Urinary bladder (tissue), 4 donors: ENCODE data around the gene FMNL3. TPM values are rescaled to one million over a fixed set of nuclear protein-coding genes. Genes with fewer than 3 reads are reported as not detected.

Source experiments
- DNase-seq: peaks from one replicate; pipeline ENCODE4 v3.0.0-alpha.2; 2015; ENCODE audit errors: extremely low spot score
- H3K27ac ChIP-seq: one replicate; pipeline ENCODE4 v1.5.1; 2013; ENCODE audit warnings: low read depth, mild to moderate bottlenecking, moderate library complexity
- H3K36me3 ChIP-seq: one replicate; pipeline ENCODE4 v1.6.1; 2013; ENCODE audit warnings: mild to moderate bottlenecking, moderate library complexity; ENCODE audit not compliant: insufficient read depth
- H3K4me1 ChIP-seq: one replicate; pipeline ENCODE4 v1.6.1; 2013; ENCODE audit warnings: mild to moderate bottlenecking, moderate library complexity; ENCODE audit not compliant: insufficient read depth
- H3K4me3 ChIP-seq: one replicate; pipeline ENCODE4 v1.5.1; 2013; ENCODE audit warnings: low read depth, low read length
- WGBS: extraction: QIAGEN DNeasy Blood & Tissue Kit; methylation state at CpG from one replicate; pipeline ENCODE4 v1.1.7; 2013; 5-methylcytosine and 5-hydroxymethylcytosine counted together
- polyA plus RNA-seq: library from polyadenylated mRNA; stranded (reverse); fragments of 200-250 nt; gene quantifications from one replicate; pipeline ENCODE4 v1.2.3, GENCODE V29; 2013
- small RNA-seq: library from RNA; depleted of rRNA; stranded (forward); fragments of <200 nt; gene quantifications from one replicate; pipeline ENCODE3, GENCODE V24; 2014
- total RNA-seq: library from RNA; depleted of rRNA; stranded (reverse); fragments of >200 nt; gene quantifications from one replicate; pipeline ENCODE4 v1.2.3, GENCODE V29; 2014
- donor health status: healthy with polysubstance abuse.
- donor health status: healthy.

Gene FMNL3
- total and polyA plus RNA-seq, 2 donors, result 8.1 to 28.9 TPM

DNA sequence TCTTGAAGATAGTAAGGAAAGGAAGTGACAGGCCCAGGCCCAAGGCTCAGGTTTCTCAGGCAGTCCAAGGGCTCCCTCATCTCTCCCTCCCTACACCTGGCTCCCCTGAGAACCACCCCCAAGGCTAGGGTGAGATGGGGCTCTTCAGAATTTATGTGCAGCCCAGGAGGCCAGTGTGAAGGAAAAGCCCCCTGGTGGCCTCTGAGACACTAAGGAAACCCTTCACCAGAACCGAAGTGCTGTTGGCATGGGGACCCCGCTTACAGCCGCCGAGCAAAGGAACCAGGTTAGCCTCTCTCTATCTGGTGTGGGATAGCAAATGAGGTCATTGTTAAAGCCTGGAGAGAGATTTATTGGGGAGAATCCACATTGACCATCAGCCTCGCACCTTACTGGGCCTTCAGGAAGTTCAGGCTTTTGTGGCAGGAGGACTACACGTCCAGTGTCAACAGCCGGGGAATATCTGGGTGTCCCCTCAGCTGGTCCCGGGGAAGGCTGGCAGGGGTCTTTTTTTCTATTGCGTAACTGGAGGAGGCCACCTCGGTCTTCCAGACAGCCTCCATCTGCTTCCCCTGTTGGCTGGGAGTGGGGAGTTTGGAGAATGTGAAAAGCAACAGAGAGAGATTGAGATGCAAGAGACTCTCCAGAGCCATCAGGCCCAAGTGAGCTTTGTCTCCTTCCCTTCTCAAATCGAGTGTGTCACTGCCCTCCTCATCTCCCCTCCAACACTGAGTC, 119.9 kb downstream of the FMNL3 start:
- H3K4me1 ChIP-seq, result no peaks in the 10 kb centered on the region
- H3K36me3 ChIP-seq, result no peaks in the 10 kb centered on the region
- H3K27ac ChIP-seq, result no peak overlapping the region
- DNase-seq, result no peak
- WGBS, result 83% methylated on average over 11 of the region's 11 CpGs
- H3K4me3 ChIP-seq, result no peak overlapping the region

Small RNA genes within 50 kb of the gene (small RNA-seq; reads per million reads assigned to genes)
- gene AC020612.2, result not detected
- gene HIGD1AP9, result not detected
- not detected for gene POLR2KP1
- not detected for gene RNU6-834P

Other genes starting within 250 kb of the FMNL3 start
- gene KCNH3, start 168.4 kb downstream of the FMNL3 start, total RNA-seq, result 0.58 TPM
- 0.28 TPM for gene KCNH3, start 168.4 kb downstream of the FMNL3 start, polyA plus RNA-seq
- 23.0 TPM for gene MCRS1, start 139.3 kb downstream of the FMNL3 start, total RNA-seq
- 48.3 TPM for gene MCRS1, start 139.3 kb downstream of the FMNL3 start, polyA plus RNA-seq
- gene FAM186B, start 101.8 kb downstream of the FMNL3 start, total RNA-seq, result 0.16 TPM
- 0.25 TPM for gene FAM186B, start 101.8 kb downstream of the FMNL3 start, polyA plus RNA-seq
- 12.2 TPM for gene PRPF40B, start 83.8 kb downstream of the FMNL3 start, total RNA-seq
- gene PRPF40B, start 83.8 kb downstream of the FMNL3 start, polyA plus RNA-seq, result 24.8 TPM
- gene TMBIM6, start 34.2 kb upstream of the FMNL3 start, total RNA-seq, result 395 TPM
- gene TMBIM6, start 34.2 kb upstream of the FMNL3 start, polyA plus RNA-seq, result 305 TPM
- gene NCKAP5L, start 121.0 kb upstream of the FMNL3 start, total RNA-seq, result 13.3 TPM
- 14.1 TPM for gene NCKAP5L, start 121.0 kb upstream of the FMNL3 start, polyA plus RNA-seq
- gene BCDIN3D, start 135.7 kb upstream of the FMNL3 start, total RNA-seq, result 5.8 TPM
- 4.4 TPM for gene BCDIN3D, start 135.7 kb upstream of the FMNL3 start, polyA plus RNA-seq
- 7.4 TPM for gene FAIM2, start 196.5 kb upstream of the FMNL3 start, total RNA-seq
- gene FAIM2, start 196.5 kb upstream of the FMNL3 start, polyA plus RNA-seq, result 9.1 TPM
- gene AQP2, start 243.3 kb upstream of the FMNL3 start, total RNA-seq, result not detected
- 0.04 TPM for gene AQP2, start 243.3 kb upstream of the FMNL3 start, polyA plus RNA-seq